Chondrocyte (in vitro differentiated cells): ENCODE results near the gene SERPINB1. TPM values are rescaled to one million over a fixed set of nuclear protein-coding genes. Genes with fewer than 3 reads are reported as not detected.
A peak's percentile ranks its signal among the peaks of the same experiment; 100 is the strongest.

Source experiments
- DNase-seq: peaks from one replicate; pipeline ENCODE4 v3.0.0; 2021; ENCODE audit warnings: mixed read lengths, low spot score
- H3K27ac Mint-ChIP-seq: one replicate; pipeline ENCODE4 v1.8.0; 2021; ENCODE audit warnings: mild to moderate bottlenecking, moderate library complexity, mixed read lengths; ENCODE audit not compliant: unreplicated experiment
- H3K27me3 Mint-ChIP-seq: 2 replicates; pipeline ENCODE4 v1.8.0; 2021; ENCODE audit warnings: low read depth, mixed read lengths
- H3K36me3 Mint-ChIP-seq: 2 replicates; pipeline ENCODE4 v1.8.0; 2021; ENCODE audit warnings: low read depth, mixed read lengths
- H3K4me1 Mint-ChIP-seq: 2 replicates; pipeline ENCODE4 v1.8.0; 2021; ENCODE audit warnings: low read depth, mild to moderate bottlenecking, mixed read lengths
- H3K4me3 Mint-ChIP-seq: one replicate; pipeline ENCODE4 v1.8.0; 2021; ENCODE audit warnings: mild to moderate bottlenecking, moderate library complexity, mixed read lengths; ENCODE audit not compliant: unreplicated experiment
- H3K9me3 Mint-ChIP-seq: 2 replicates; pipeline ENCODE4 v1.8.0; 2021; ENCODE audit warnings: low read depth, mixed read lengths
- CTCF ChIP-seq: fragments of 200-600 bp; sonication (generic); IDR thresholded peaks from 2 replicates; pipeline ENCODE4 v1.5.0; 2021; ENCODE audit warnings: antibody characterized with exemption, mild to moderate bottlenecking, moderate library complexity
- long read RNA-seq: library from polyadenylated mRNA; stranded (forward); transcript quantifications from one replicate; pipeline ENCODE4 v2.0.0, GENCODE V29; 2021
- total RNA-seq: library from RNA; stranded (reverse); gene quantifications from 3 replicates; pipeline ENCODE4 v1.2.1, GENCODE V29; 2021

The SERPINB1 gene
- total RNA-seq: 9.0 to 9.3 TPM (median 9.1 TPM) in 3 replicates
- long read RNA-seq, transcript SERPINB1-201 (7 exons, 2,619 nt): major isoform, 17 of 20 reads
- long read RNA-seq, partial matches to known transcripts: 0 of 20 reads
- long read RNA-seq, other reads (novel, unspliced or antisense): 3 of 20 reads

GRCh38 chr6:2841264-2842138, at the start of gene SERPINB1:
Gene SERPINB1 (minus strand): TSS chr6:2841863. CDS start chr6:2840586, 1,277 bp downstream.
- no peak for DNase-seq
- H3K4me1 Mint-ChIP-seq: peaks cover 37% of the 10 kb centered on the region
- no peaks in the 10 kb centered on the region for H3K9me3 Mint-ChIP-seq
- no peaks in the 10 kb centered on the region for H3K27me3 Mint-ChIP-seq
- H3K27ac Mint-ChIP-seq: peak within 1 kb of the TSS; percentile 96
- TF ChIP-seq CTCF: peak; percentile 58
- H3K4me3 Mint-ChIP-seq: peak within 1 kb of the TSS; percentile 74
- peaks cover 2% of the 10 kb centered on the region for H3K36me3 Mint-ChIP-seq

GRCh38 chr6:2890976-2891767, 49.5 kb upstream of the SERPINB1 start:
- H3K4me3 Mint-ChIP-seq: no peak overlapping the region
- no peak for DNase-seq
- no peaks in the 10 kb centered on the region for H3K4me1 Mint-ChIP-seq
- H3K36me3 Mint-ChIP-seq: no peaks in the 10 kb centered on the region
- TF ChIP-seq CTCF: no peak
- no peak overlapping the region for H3K27ac Mint-ChIP-seq
- no peaks in the 10 kb centered on the region for H3K27me3 Mint-ChIP-seq
- no peaks in the 10 kb centered on the region for H3K9me3 Mint-ChIP-seq

- Mint-ChIP-seq H3K9me3 (peaks cover 10% of the 10 kb centered on the region), H3K27ac (no peak overlapping the region), H3K27me3 (peaks cover 3% of the 10 kb centered on the region), H3K4me3 (no peak overlapping the region), H3K4me1 (no peaks in the 10 kb centered on the region), H3K36me3 (peaks cover 3% of the 10 kb centered on the region)
- no peak for DNase-seq
- no peak for TF ChIP-seq CTCF
Measured at GRCh38 chr6:2885967-2886735, 44.5 kb upstream of the SERPINB1 start.

- no peak for DNase-seq
- Mint-ChIP-seq H3K36me3 (peaks cover 5% of the 10 kb centered on the region), H3K4me3 (no peak overlapping the region), H3K4me1 (no peaks in the 10 kb centered on the region), H3K9me3 (peaks cover 15% of the 10 kb centered on the region), H3K27ac (no peak overlapping the region), H3K27me3 (peaks cover 7% of the 10 kb centered on the region)
- TF ChIP-seq CTCF: no peak
Measured at GRCh38 chr6:2884804-2885203, 43.1 kb upstream of the SERPINB1 start.
